ENCODE data around the gene MAST4. TPM values are rescaled to one million over a fixed set of nuclear protein-coding genes. Genes with fewer than 3 reads are reported as not detected.

MAST4 gene
- total and polyA plus RNA-seq, 2 of the 8 experiments (the other 6 are each of a cell fraction or from before 2014, with no cell fraction given) = 1.5 to 2.6 TPM

- TF ChIP-seq KDM1A (IDR thresholded peaks at IDR 0.05; ENCODE audit: borderline replicate concordance, low read length) (no peak), JUN (IDR thresholded peaks at IDR 0.05; ENCODE audit: low read depth, low read length) (no peak)
These were observed 93.5 kb downstream of the MAST4 start (continued) for GRCh38 chr5:66689522-66690220.

Measured in H1 (cell line).